ENCODE measurements around the gene SLC30A7.

The SLC30A7 gene

GRCh38 chr1:100909018-100909417 is 13.1 kb downstream of the SLC30A7 start:
- CTCF ChIA-PET, result interaction anchor here (0.6 to 4.3 kb wide), 11 partner anchors 12 to 597 kb away, joined by 3 to 34 read pairs (median 4); partner anchors contain the start of gene EXTL2
- POLR2A ChIA-PET, result no interaction called here
- no peak for DNase-seq (ENCODE audit: extremely low spot score)
- TF ChIP-seq, protein P1, sequence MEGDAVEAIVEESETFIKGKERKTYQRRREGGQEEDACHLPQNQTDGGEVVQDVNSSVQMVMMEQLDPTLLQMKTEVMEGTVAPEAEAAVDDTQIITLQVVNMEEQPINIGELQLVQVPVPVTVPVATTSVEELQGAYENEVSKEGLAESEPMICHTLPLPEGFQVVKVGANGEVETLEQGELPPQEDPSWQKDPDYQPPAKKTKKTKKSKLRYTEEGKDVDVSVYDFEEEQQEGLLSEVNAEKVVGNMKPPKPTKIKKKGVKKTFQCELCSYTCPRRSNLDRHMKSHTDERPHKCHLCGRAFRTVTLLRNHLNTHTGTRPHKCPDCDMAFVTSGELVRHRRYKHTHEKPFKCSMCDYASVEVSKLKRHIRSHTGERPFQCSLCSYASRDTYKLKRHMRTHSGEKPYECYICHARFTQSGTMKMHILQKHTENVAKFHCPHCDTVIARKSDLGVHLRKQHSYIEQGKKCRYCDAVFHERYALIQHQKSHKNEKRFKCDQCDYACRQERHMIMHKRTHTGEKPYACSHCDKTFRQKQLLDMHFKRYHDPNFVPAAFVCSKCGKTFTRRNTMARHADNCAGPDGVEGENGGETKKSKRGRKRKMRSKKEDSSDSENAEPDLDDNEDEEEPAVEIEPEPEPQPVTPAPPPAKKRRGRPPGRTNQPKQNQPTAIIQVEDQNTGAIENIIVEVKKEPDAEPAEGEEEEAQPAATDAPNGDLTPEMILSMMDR (IDR thresholded peaks at IDR 0.05; ENCODE audit: control extremely low read depth, extremely low read depth, low read depth, missing control alignments), result no peak

GRCh38 chr1:100912019-100912418 is 16.1 kb downstream of the SLC30A7 start:
- ChIA-PET POLR2A (no interaction called here), CTCF (interaction anchor here (0.9 to 1.4 kb wide), 2 partner anchors 11 to 376 kb away, joined by 3 read pairs; no protein-coding TSS in a partner anchor)
- TF ChIP-seq, protein P1 (IDR thresholded peaks at IDR 0.05; ENCODE audit: control extremely low read depth, extremely low read depth, low read depth, missing control alignments), result no peak
- DNase-seq (ENCODE audit: extremely low spot score), result no peak

DNA sequence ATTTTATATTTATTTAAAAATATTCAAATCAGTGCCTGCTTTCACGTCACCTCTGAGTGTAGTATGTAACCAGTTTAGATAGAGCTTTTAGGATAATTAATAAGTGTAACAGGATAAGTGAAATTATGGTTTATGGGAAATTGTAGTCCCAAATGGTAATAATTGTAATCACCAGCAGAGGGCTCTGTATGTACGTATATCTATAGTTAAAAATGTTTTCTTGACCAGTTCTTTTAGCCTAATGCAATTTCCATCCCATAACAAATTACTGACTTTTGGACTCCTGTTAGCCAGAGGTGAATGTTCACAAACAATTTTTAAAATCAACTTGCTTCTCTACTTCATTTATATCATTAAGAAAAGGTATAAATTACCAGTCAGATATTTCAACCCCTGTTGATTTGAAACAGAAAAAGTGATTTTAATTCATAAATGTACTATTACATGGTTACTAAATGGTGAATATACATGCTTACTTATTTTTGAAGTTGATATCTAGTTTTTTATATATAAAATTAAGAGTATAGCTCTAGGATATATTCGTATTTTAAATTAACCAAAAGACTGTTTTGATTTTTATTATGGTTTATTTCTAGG is 25.3 kb downstream of the SLC30A7 start:
- peak; percentile 30 for DNase-seq (ENCODE audit: extremely low spot score)
- ChIA-PET CTCF (interaction anchor here (0.6 to 4.1 kb wide), 12 partner anchors 10 to 517 kb away, joined by 3 to 47 read pairs (median 4); no protein-coding TSS in a partner anchor), POLR2A (no interaction called here)
- TF ChIP-seq, protein P1 (IDR thresholded peaks at IDR 0.05; ENCODE audit: control extremely low read depth, extremely low read depth, low read depth, missing control alignments), result peak; percentile 67

- CTCF ChIA-PET, result interaction anchor here (1.6 to 4.1 kb wide), 3 partner anchors 315 to 366 kb away, joined by 9 to 47 read pairs (median 20); no protein-coding TSS in a partner anchor
- DNase-seq (ENCODE audit: extremely low spot score), result no peak
Measured at GRCh38 chr1:100924212-100924611, 28.3 kb downstream of the SLC30A7 start.

DNA sequence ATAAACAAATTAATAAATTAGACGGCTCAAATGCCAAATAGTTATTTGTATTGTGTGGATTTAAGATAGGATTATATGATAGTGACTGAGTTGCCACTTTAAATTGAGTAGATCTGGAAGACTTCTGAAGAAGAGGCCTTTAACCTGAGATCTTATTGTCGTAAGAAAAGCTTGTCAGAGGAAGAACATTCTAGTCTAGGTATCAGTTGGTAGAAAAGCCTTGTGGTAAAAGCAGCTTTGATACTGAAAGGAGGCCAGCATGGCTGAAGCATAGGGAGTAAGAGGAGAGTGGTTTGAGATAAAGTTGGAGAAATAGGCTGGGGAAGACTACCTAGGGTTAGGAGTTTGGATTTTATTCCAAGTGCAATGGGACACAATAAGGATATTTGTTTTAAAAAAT is 29.1 kb downstream of the SLC30A7 start:
- CTCF ChIA-PET, result interaction anchor here (1.8 to 2.0 kb wide), 2 partner anchors 363 to 433 kb away, joined by 5 to 11 read pairs; no protein-coding TSS in a partner anchor
- no peak for DNase-seq (ENCODE audit: extremely low spot score)
- TF ChIP-seq, protein P1 (IDR thresholded peaks at IDR 0.05; ENCODE audit: control extremely low read depth, extremely low read depth, low read depth, missing control alignments), result no peak
- POLR2A ChIA-PET, result no interaction called here

More at GRCh38 chr1:100924212-100924611, 28.3 kb downstream of the SLC30A7 start:
- POLR2A ChIA-PET, result no interaction called here
- TF ChIP-seq, protein P1 (IDR thresholded peaks at IDR 0.05; ENCODE audit: control extremely low read depth, extremely low read depth, low read depth, missing control alignments), result no peak

DNA sequence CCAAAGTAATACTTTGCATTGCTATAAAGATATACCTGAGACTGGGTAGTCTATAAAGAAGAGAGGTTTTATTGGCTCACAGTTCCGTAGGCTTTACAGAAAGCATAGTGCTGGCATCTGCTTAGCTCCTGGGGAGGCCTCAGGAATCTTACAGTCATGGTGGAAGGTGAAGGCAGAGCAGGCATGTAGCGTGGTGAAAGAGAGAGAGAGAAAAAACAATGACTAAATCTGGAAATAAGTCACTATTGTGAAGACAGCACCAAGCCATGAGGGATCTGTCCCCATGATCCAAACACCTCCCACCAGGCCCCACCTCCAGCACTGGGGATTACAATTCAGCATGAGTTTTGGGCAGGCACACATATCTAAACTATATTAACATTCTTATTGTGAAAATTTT is 30.4 kb downstream of the SLC30A7 start:
- no peak for DNase-seq (ENCODE audit: extremely low spot score)
- ChIA-PET POLR2A (no interaction called here), CTCF (interaction anchor here (1.8 to 2.0 kb wide), 3 partner anchors 17 to 431 kb away, joined by 5 to 11 read pairs (median 6); no protein-coding TSS in a partner anchor)
- TF ChIP-seq, protein P1 (IDR thresholded peaks at IDR 0.05; ENCODE audit: control extremely low read depth, extremely low read depth, low read depth, missing control alignments), result no peak
